ENCODE results near the gene DAB2IP.
A peak's percentile ranks its signal among the peaks of the same experiment; 100 is the strongest.

Gene DAB2IP

GRCh38 chr9:121649476-121650216 is 1.8 kb upstream of the DAB2IP start:
- H3K4me3 ChIP-seq (replicated peaks; ENCODE audit: low read depth, low read length), result no peak overlapping the region
- TF ChIP-seq, protein P1, sequence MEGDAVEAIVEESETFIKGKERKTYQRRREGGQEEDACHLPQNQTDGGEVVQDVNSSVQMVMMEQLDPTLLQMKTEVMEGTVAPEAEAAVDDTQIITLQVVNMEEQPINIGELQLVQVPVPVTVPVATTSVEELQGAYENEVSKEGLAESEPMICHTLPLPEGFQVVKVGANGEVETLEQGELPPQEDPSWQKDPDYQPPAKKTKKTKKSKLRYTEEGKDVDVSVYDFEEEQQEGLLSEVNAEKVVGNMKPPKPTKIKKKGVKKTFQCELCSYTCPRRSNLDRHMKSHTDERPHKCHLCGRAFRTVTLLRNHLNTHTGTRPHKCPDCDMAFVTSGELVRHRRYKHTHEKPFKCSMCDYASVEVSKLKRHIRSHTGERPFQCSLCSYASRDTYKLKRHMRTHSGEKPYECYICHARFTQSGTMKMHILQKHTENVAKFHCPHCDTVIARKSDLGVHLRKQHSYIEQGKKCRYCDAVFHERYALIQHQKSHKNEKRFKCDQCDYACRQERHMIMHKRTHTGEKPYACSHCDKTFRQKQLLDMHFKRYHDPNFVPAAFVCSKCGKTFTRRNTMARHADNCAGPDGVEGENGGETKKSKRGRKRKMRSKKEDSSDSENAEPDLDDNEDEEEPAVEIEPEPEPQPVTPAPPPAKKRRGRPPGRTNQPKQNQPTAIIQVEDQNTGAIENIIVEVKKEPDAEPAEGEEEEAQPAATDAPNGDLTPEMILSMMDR (IDR thresholded peaks at IDR 0.05; ENCODE audit: low read length, missing control alignments), result no peak
- no peak for DNase-seq (ENCODE audit: low read depth)

DNA sequence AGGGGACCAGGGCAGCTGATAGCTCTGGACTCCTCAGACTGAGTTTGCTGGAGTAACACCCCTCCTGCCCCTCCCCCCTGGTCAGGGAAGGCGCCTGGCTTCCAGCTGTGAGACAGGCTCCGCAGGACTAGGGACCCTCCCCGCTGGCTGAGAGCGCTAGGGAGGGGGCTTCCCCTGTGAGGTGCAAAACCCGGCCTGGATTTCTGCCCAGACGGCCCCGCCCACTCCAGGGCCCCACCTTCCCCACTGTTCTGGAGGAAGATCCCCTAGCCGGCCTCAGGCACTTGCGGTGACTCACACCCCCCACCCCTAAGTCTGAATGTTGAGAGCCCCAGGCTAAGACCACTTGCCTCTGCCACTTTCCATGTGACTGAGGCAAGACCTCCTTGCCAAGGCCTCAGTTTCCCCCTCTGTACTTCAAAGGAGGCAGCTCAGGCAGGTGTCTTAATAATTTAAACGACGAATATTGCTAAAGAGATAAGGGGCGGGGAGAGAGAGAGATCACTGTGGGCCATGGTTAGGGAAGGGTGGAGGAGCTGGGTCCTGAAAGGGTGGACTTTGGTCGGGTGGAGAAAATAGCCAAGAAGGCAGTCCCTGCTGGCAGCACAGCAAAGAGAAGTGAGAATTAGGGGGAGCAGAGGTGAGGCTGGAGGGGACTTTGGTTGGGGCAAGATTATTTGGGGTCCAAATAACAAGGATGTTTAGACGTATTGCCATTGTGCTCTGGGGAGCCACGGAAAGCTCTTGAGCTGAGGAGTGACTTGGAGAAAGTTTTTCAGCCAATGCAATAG is 1.0 kb upstream of the DAB2IP start:
- TF ChIP-seq, protein P1 (IDR thresholded peaks at IDR 0.05; ENCODE audit: low read length, missing control alignments), result no peak
- H3K4me3 ChIP-seq (replicated peaks; ENCODE audit: low read depth, low read length), result no peak overlapping the region
- peak; percentile 17 for DNase-seq (ENCODE audit: low read depth)

DNA sequence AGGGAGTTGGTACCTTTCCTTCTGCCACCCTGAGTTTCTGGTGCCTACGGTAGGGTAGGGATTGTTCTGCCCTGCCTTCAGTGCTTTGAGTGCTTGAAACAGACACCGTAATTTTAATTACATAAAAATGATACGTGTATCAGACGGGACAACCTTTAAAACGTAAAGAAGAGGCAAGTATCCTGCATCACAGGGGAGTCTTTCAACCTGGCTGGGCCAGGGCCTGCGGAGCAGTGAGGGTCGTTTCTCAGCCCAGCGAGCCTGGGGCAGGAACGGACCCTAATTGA is 483 bp upstream of the DAB2IP start:
- no peak overlapping the region for H3K4me3 ChIP-seq (replicated peaks; ENCODE audit: low read depth, low read length)
- DNase-seq (ENCODE audit: low read depth), result no peak
- TF ChIP-seq, protein P1 (IDR thresholded peaks at IDR 0.05; ENCODE audit: low read length, missing control alignments), result no peak

DNA sequence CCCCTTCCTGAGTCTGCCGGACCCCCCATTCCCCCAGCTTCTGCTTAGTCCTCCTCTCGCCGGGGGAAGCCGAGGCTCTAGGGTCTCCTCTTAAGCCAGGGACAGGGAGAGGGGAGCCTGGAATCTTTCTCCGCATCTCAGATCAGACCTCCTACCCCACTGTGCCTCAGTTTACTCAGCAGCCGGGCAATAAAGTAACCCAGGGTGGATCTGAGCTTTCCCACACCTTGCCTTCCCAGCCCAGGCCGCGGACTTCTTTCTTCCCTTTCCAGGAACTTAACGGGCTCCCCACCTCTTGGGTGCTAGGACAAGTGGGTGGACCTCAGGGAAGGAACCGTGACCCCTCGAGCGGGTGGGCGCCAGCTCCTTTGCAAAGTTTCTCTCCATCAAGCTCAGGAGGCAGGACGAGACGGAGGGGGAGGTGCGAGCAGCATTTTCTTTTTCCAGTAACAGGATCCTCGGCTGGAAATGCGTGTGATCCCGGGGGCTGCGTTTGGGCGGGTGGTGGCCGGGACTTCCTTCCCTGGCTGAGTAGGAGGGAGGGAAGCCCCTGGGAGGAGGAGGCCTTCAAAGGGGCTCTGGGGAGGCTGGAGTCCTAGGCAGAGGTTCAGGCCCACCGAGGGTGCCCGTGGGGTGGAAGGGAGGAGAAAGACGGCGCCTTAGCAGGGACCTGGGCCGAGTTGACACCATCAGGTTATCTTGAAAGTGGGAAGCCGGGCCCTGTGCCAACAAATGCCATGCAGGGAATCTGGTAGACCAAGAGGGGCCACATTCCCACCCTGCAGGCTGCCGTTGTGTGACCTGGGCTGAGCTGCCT is 795 bp downstream of the DAB2IP start:
- no peak for DNase-seq (ENCODE audit: low read depth)
- peak overlapping the region; percentile 48 for H3K4me3 ChIP-seq (replicated peaks; ENCODE audit: low read depth, low read length)
- TF ChIP-seq, protein P1 (IDR thresholded peaks at IDR 0.05; ENCODE audit: low read length, missing control alignments), result no peak

- DNase-seq (ENCODE audit: low read depth), result no peak
- TF ChIP-seq, protein P1 (IDR thresholded peaks at IDR 0.05; ENCODE audit: low read length, missing control alignments), result no peak
- H3K4me3 ChIP-seq (replicated peaks; ENCODE audit: low read depth, low read length), result no peak overlapping the region
These were observed 1.4 kb downstream of the DAB2IP start for GRCh38 chr9:121652838-121653231.

DNA sequence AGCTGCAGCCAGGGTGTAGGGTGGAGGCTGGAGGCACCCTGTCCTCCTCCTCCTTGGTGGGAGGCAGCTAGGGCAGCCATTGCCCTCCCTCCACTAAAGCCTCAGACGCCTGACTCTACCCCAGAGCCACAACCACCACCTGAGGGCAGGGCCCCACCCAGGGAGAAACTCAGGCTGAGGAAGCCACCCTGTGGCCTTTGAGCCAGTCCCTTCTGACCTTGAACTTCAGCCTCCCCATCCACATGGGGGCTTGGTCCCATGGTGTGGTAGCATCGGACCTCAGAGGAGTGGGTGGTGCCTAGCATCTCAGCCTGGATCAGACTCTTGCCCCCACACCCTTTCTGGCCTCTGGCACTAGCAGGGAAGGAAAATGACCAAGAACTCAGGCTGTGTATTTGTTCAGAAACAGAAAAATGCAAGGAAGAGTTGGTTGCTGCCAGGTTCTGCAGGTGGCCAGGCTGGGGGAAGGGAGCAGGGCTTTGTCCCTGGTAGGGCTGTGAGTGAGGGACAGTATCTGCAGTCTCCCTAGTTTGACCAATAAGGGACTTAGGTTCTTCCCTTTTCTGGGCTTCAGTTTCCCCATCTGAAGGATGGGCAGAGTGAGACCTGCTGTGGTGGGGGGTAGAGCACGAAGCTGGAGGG is 3.2 kb downstream of the DAB2IP start:
- TF ChIP-seq, protein P1 (IDR thresholded peaks at IDR 0.05; ENCODE audit: low read length, missing control alignments), result no peak
- no peak overlapping the region for H3K4me3 ChIP-seq (replicated peaks; ENCODE audit: low read depth, low read length)
- DNase-seq (ENCODE audit: low read depth), result no peak

Measured in fibroblast of pulmonary artery (primary cell).